ENCODE data around the gene IL27RA.

DNA sequence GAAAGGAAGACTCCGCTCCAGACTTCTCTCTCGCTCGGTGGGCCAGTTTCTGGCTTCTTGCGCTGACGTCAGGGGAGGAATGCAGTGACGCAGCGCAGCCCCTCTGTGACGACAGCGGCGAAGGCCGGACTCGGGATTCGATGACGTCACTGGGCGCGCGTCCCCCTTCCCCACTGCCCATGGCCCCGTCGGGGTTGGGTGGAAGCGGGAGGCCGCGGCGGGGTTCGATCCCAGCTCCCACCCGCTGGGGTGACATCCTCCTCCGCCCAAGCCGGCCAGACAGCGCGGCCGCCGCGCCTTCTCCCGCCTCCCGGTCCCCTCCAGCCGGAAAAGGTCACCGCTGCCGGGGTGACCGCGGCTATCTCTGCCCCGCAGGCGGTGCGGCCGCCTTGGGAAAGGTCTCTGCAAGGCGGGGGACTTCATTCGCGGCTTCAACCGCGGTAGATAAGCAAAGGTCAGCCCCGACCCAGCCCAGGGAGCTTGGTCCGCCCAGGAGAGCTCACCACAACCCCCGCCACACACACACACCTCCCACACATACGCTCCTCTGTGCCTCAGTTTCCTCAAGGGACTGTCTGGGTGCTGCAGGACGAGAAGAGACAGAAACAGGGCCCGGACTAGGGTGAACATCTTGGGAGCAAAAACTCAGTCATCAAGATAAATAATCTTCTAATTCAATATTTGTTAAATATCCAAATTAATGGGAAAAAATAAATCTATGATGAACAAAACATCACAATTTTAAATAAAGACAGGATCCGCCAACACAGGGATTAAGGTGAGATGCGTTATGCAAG lies 24.6 kb upstream of the IL27RA start:
- TF ChIP-seq, protein P1, sequence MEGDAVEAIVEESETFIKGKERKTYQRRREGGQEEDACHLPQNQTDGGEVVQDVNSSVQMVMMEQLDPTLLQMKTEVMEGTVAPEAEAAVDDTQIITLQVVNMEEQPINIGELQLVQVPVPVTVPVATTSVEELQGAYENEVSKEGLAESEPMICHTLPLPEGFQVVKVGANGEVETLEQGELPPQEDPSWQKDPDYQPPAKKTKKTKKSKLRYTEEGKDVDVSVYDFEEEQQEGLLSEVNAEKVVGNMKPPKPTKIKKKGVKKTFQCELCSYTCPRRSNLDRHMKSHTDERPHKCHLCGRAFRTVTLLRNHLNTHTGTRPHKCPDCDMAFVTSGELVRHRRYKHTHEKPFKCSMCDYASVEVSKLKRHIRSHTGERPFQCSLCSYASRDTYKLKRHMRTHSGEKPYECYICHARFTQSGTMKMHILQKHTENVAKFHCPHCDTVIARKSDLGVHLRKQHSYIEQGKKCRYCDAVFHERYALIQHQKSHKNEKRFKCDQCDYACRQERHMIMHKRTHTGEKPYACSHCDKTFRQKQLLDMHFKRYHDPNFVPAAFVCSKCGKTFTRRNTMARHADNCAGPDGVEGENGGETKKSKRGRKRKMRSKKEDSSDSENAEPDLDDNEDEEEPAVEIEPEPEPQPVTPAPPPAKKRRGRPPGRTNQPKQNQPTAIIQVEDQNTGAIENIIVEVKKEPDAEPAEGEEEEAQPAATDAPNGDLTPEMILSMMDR (IDR thresholded peaks at IDR 0.05; ENCODE audit: low read depth, low read length) = no peak
- peak; percentile 69 for TF ChIP-seq POLR2A (IDR thresholded peaks at IDR 0.05; ENCODE audit: extremely low read depth, insufficient read length)
